ENCODE results near the gene ERBB2.

Gene ERBB2

GRCh38 chr17:39757176-39757662 is 57.4 kb downstream of the ERBB2 start:
- no peaks in the 10 kb centered on the region; the same call in 1 of the 2 replicates for H3F3A ChIP-seq (ENCODE audit: low read depth)
- H3K4me2 ChIP-seq (ENCODE audit: low read depth, low read length, poor library complexity, severe bottlenecking) = no peak overlapping the region

GRCh38 chr17:39757931-39758873 is 58.3 kb downstream of the ERBB2 start:
- H3K9ac ChIP-seq (ENCODE audit: low read depth, low read length, poor library complexity, severe bottlenecking) = no peak overlapping the region
- no peaks in the 10 kb centered on the region for H3K9me2 ChIP-seq (replicated peaks; ENCODE audit: low read depth, low read length)
- H3K4me1 ChIP-seq (ENCODE audit: insufficient read depth, low read length, poor library complexity, severe bottlenecking) = peaks cover 30% of the 10 kb centered on the region
- no peaks in the 10 kb centered on the region for H3K9me3 ChIP-seq (ENCODE audit: insufficient read depth, low read depth, low read length)
- no peaks in the 10 kb centered on the region for H3K27me3 ChIP-seq (ENCODE audit: insufficient read depth, low read length, poor library complexity, severe bottlenecking)
- H2AFZ ChIP-seq (ENCODE audit: low read length) = no peak overlapping the region
- H3F3A ChIP-seq (ENCODE audit: low read depth) = no peaks in the 10 kb centered on the region; the same call in 1 of the 2 replicates
- H3K79me2 ChIP-seq (ENCODE audit: insufficient read depth, low read length) = no peaks in the 10 kb centered on the region
- no peak for TF ChIP-seq EZH2phosphoT487 (IDR thresholded peaks at IDR 0.05; ENCODE audit: borderline replicate concordance)
- no peak for TF ChIP-seq CTCF (conservative IDR thresholded peaks at IDR 0.05; ENCODE audit: low read length)
- H3K36me3 ChIP-seq (ENCODE audit: insufficient read depth, low read length) = no peaks in the 10 kb centered on the region
- no peak overlapping the region for H3K4me3 ChIP-seq (ENCODE audit: low read length, poor library complexity, severe bottlenecking)
- H3K4me2 ChIP-seq (ENCODE audit: low read depth, low read length, poor library complexity, severe bottlenecking) = no peak overlapping the region
- H4K20me1 ChIP-seq (ENCODE audit: insufficient read depth, low read length, poor library complexity, severe bottlenecking) = no peaks in the 10 kb centered on the region

More at GRCh38 chr17:39757176-39757662, 57.4 kb downstream of the ERBB2 start:
- H3K79me2 ChIP-seq (ENCODE audit: insufficient read depth, low read length) = no peaks in the 10 kb centered on the region
- no peaks in the 10 kb centered on the region for H3K9me3 ChIP-seq (ENCODE audit: insufficient read depth, low read depth, low read length)
- H4K20me1 ChIP-seq (ENCODE audit: insufficient read depth, low read length, poor library complexity, severe bottlenecking) = no peaks in the 10 kb centered on the region
- no peak overlapping the region for H2AFZ ChIP-seq (ENCODE audit: low read length)
- no peak overlapping the region for H3K4me3 ChIP-seq (ENCODE audit: low read length, poor library complexity, severe bottlenecking)
- no peaks in the 10 kb centered on the region for H3K9me2 ChIP-seq (replicated peaks; ENCODE audit: low read depth, low read length)
- no peak overlapping the region for H3K9ac ChIP-seq (ENCODE audit: low read depth, low read length, poor library complexity, severe bottlenecking)
- peaks cover 34% of the 10 kb centered on the region for H3K4me1 ChIP-seq (ENCODE audit: insufficient read depth, low read length, poor library complexity, severe bottlenecking)
- no peaks in the 10 kb centered on the region for H3K27me3 ChIP-seq (ENCODE audit: insufficient read depth, low read length, poor library complexity, severe bottlenecking)
- TF ChIP-seq CTCF (conservative IDR thresholded peaks at IDR 0.05; ENCODE audit: low read length) (no peak), EZH2phosphoT487 (IDR thresholded peaks at IDR 0.05; ENCODE audit: borderline replicate concordance) (no peak)
- no peaks in the 10 kb centered on the region for H3K36me3 ChIP-seq (ENCODE audit: insufficient read depth, low read length)

- no peaks in the 10 kb centered on the region; the same call in 1 of the 2 replicates for H3F3A ChIP-seq (ENCODE audit: low read depth)
- H3K79me2 ChIP-seq (ENCODE audit: insufficient read depth, low read length) = no peaks in the 10 kb centered on the region
- H4K20me1 ChIP-seq (ENCODE audit: insufficient read depth, low read length, poor library complexity, severe bottlenecking) = no peaks in the 10 kb centered on the region
- H3K36me3 ChIP-seq (ENCODE audit: insufficient read depth, low read length) = no peaks in the 10 kb centered on the region
- H3K4me3 ChIP-seq (ENCODE audit: low read length, poor library complexity, severe bottlenecking) = no peak overlapping the region
- no peaks in the 10 kb centered on the region for H3K27me3 ChIP-seq (ENCODE audit: insufficient read depth, low read length, poor library complexity, severe bottlenecking)
- H3K4me2 ChIP-seq (ENCODE audit: low read depth, low read length, poor library complexity, severe bottlenecking) = no peak overlapping the region
- TF ChIP-seq CTCF (conservative IDR thresholded peaks at IDR 0.05; ENCODE audit: low read length) (no peak), EZH2phosphoT487 (IDR thresholded peaks at IDR 0.05; ENCODE audit: borderline replicate concordance) (no peak)
- no peaks in the 10 kb centered on the region for H3K9me2 ChIP-seq (replicated peaks; ENCODE audit: low read depth, low read length)
- H3K9ac ChIP-seq (ENCODE audit: low read depth, low read length, poor library complexity, severe bottlenecking) = no peak overlapping the region
- H2AFZ ChIP-seq (ENCODE audit: low read length) = no peak overlapping the region
- peaks cover 24% of the 10 kb centered on the region for H3K4me1 ChIP-seq (ENCODE audit: insufficient read depth, low read length, poor library complexity, severe bottlenecking)
- H3K9me3 ChIP-seq (ENCODE audit: insufficient read depth, low read depth, low read length) = no peaks in the 10 kb centered on the region
Measured at GRCh38 chr17:39759204-39759603, 59.3 kb downstream of the ERBB2 start.
